AG04449 (cell line): Measurements from ENCODE around the gene GRK7.
"Not testable (repeated sequence)": the region's sequence is repeated elsewhere in the genome, so short reads cannot be mapped to it uniquely, and the experiment has no call there.

Experiments used
- CTCF ChIA-PET: fragments of 350-600 bp; formaldehyde crosslinking; extraction: SDS; loops from one replicate; lab custom pipeline; 2021; ENCODE audit warnings: antibody characterized with exemption; lab: Yijun Ruan, JAX
- POLR2A ChIA-PET: fragments of 400-600, 350-600 bp; formaldehyde crosslinking; extraction: SDS; loops from one replicate; lab custom pipeline; 2020; ENCODE audit warnings: antibody characterized with exemption, inconsistent platforms; lab: Yijun Ruan, JAX
- DNase-seq: peaks from one replicate; pipeline ENCODE4 v3.0.0-alpha.2; 2010; ENCODE audit warnings: low read depth, low spot score
- H3K4me3 ChIP-seq: 2 replicates; pipeline ENCODE4 v1.5.1; 2011; ENCODE audit warnings: low read depth, mild to moderate bottlenecking, control low read depth, low read length
- TF ChIP-seq, protein P1 (sequence below): IDR thresholded peaks from one replicate; pipeline ENCODE4 v1.5.1; 2011; ENCODE audit warnings: mild to moderate bottlenecking, moderate library complexity, low read length, control low read depth, inconsistent platforms; ENCODE audit not compliant: insufficient read depth; ENCODE audit errors: missing control alignments

Gene GRK7

DNA sequence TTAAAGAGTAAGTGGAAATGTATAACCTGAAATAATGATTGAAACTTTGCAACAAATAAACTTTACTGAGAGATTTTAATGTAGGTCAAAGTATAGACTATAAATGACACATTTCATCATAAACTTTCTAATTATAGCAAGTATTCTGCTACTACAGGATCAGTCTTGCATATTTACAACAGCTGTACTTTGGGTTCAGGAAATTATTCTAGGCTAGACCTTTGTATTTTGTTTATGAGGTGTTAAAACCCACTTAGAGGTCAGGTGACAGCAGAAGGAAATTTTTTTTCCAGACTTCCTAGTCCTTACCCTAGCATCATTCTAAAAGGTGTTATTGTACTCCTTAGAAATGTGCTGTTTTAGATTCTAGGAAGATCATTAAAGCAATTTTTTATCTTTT, 22.9 kb upstream of the GRK7 start:
- DNase-seq: no peak
- ChIA-PET POLR2A (interaction anchor here (0.6 kb wide), 1 partner anchor 172 kb away, joined by 3 read pairs; no protein-coding TSS in a partner anchor), CTCF (interaction anchor here (1.0 to 5.2 kb wide), 7 partner anchors 15 to 281 kb away, joined by 3 to 50 read pairs (median 4); partner anchors contain the start of gene ATP1B3)
- H3K4me3 ChIP-seq: no peak overlapping the region
- TF ChIP-seq, protein P1, sequence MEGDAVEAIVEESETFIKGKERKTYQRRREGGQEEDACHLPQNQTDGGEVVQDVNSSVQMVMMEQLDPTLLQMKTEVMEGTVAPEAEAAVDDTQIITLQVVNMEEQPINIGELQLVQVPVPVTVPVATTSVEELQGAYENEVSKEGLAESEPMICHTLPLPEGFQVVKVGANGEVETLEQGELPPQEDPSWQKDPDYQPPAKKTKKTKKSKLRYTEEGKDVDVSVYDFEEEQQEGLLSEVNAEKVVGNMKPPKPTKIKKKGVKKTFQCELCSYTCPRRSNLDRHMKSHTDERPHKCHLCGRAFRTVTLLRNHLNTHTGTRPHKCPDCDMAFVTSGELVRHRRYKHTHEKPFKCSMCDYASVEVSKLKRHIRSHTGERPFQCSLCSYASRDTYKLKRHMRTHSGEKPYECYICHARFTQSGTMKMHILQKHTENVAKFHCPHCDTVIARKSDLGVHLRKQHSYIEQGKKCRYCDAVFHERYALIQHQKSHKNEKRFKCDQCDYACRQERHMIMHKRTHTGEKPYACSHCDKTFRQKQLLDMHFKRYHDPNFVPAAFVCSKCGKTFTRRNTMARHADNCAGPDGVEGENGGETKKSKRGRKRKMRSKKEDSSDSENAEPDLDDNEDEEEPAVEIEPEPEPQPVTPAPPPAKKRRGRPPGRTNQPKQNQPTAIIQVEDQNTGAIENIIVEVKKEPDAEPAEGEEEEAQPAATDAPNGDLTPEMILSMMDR: no peak

DNA sequence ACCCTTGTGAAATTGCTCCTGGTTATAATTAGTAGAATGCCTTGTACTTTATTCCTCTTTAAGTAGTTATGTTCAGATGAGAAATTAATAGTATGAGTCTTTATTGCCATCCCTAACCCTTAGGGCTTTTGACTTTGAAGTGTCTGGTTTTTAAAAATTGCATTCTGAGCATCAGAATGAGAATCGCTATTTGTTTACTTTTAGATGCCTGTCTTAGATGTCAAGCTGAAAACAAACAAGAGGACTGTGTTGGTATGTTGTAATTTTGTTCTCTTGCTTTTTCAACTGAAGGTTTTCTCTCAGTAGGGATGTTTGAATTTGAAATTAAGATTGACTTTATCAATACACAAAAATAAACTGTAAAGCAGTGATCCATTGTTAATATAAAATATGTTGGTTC, 19.9 kb upstream of the GRK7 start:
- no peak for DNase-seq
- H3K4me3 ChIP-seq: no peak overlapping the region
- ChIA-PET CTCF (no interaction called here), POLR2A (no interaction called here)
- TF ChIP-seq, protein P1: no peak

DNA sequence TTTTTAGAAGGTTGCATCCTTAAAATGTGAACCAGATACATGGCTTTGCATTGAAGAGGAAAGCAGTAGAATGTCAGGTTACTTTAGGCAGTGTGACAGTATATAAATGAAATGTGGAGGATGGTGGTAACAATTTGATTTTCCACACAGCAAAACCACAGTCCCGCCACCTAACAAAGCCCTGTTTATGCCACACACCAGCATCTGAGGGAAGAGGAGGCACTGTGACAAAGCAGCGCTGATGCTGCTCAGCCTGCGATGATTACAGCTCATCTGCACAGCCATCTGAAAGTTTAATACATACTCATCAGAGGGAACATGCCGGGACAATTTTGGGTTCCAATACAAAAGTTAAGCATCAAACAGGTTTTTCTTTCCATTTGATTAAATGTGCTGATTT, 16.2 kb upstream of the GRK7 start:
- ChIA-PET CTCF (interaction anchor here (0.7 to 0.9 kb wide), 3 partner anchors 9 to 424 kb away, joined by 3 read pairs; partner anchors contain the start of gene RNF7), POLR2A (no interaction called here)
- TF ChIP-seq, protein P1: no peak
- H3K4me3 ChIP-seq: no peak overlapping the region
- no peak for DNase-seq

DNA sequence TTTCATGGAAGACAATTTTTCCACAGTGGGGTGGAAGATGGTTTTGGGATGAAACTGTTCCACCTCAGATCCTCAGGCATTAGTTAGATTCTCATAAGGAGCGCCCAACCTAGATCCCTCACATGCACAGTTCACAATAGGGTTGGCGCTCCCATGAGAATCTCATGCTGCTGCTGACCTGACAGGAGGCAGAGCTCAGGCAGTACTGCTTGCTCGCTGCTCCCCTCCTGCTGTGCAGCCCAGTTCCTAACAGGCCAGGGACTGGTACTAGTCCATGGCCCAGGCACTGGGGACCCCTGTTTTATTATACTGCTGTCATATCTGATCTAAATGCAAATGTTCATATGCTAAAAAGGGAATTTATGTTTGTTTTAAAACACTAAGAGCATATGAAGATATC, 9.8 kb upstream of the GRK7 start:
- TF ChIP-seq, protein P1: no peak
- DNase-seq: no peak
- H3K4me3 ChIP-seq: no peak overlapping the region
- POLR2A ChIA-PET: interaction anchor here (0.5 to 0.9 kb wide), 2 partner anchors 15 to 217 kb away, joined by 3 read pairs; partner anchors contain the start of gene RNF7
- CTCF ChIA-PET: interaction anchor here (0.9 to 1.2 kb wide), 3 partner anchors 15 to 175 kb away, joined by 3 read pairs; partner anchors contain the start of gene RNF7

DNA sequence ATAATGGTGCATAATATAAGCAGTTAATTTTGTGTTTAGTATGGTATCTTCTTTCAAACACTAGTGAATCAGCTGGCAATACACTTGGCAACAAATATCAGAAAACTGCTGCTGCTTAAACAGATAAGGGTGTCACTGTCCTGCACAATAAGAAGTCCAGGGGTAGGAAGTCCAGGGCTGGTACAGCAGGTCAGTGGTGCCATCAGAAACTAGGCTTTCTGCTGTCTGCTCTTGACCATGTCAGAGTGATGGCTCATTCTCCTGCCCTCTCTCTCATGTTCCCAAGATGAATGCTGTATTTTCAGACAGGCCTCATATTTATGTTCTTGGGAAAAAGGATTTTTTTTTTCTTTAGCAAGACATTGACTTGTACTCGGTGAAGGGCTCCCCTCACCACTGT, 9.2 kb upstream of the GRK7 start:
- CTCF ChIA-PET: interaction anchor here (0.6 to 2.1 kb wide), 3 partner anchors 15 to 175 kb away, joined by 3 to 12 read pairs (median 3); partner anchors contain the start of gene RNF7

DNA sequence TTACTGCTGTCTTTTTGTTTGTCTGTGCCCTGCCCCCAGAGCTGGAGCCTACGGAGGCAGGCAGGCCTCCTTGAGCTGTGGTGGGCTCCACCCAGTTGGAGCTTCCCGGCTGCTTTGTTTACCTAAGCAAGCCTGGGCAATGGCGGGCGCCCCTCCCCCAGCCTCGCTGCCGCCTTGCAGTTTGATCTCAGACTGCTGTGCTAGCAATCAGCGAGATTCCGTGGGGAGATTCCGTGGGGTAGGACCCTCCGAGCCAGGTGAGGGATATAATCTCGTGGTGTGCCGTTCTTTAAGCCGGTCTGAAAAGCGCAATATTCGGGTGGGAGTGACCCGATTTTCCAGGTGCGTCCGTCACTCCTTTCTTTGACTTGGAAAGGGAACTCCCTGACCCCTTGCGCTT, 656 bp upstream of the GRK7 start:
- H3K4me3 ChIP-seq, DNase-seq, CTCF ChIA-PET: not testable (repeated sequence)
- POLR2A ChIA-PET: interaction anchor here (0.5 kb wide), 1 partner anchor 425 kb away, joined by 3 read pairs; no protein-coding TSS in a partner anchor

More for the DNA sequence above, 9.2 kb upstream of the GRK7 start:
- TF ChIP-seq, protein P1: no peak
- POLR2A ChIA-PET: interaction anchor here (0.6 kb wide), 1 partner anchor 1222 kb away, joined by 3 read pairs; no protein-coding TSS in a partner anchor
- DNase-seq: no peak
- H3K4me3 ChIP-seq: no peak overlapping the region

DNA sequence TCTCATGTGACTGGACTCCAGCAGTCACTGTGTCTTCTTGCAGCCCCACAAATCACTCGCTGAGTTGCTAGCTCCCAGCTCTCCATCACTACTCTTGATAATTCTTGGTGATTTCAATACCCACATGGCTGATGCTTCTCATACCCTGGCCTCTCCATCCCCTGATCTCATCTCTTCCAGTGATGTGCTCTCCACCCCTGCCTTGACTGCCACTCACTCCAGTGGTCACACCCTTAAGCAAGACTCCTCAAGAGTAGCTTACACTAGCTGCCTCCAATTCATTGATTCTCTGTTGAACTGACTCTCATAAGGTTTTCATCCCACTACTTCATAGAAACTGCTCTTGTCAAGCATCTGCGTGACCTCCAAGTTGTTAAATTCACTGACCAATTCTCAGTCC, 837 bp downstream of the GRK7 start:
- no peak for DNase-seq
- ChIA-PET CTCF (no interaction called here), POLR2A (no interaction called here)
- TF ChIP-seq, protein P1: no peak
- no peak overlapping the region for H3K4me3 ChIP-seq
